ENCODE data around the gene TMEM184A. TPM values are rescaled to one million over a fixed set of nuclear protein-coding genes. Genes with fewer than 3 reads are reported as not detected.

The TMEM184A gene
- total and polyA plus RNA-seq, 10 of the 15 experiments (the other 5 are each of a cell fraction or from before 2014, with no cell fraction given): 0.04 to 0.15 TPM; not detected in 8

- Histone ChIP-seq H3K9me3 (replicated peaks; ENCODE audit: control insufficient read depth, insufficient read depth, low read length) (no peaks in the 10 kb centered on the region), H3K27ac (ENCODE audit: control insufficient read depth, insufficient read depth) (peak overlapping the region; percentile 33), H2AFZ (ENCODE audit: control insufficient read depth, low read depth, low read length) (no peak overlapping the region; the same call in 1 of the 2 replicates), H3K9ac (ENCODE audit: control insufficient read depth, insufficient read depth, low read length) (peak overlapping the region; percentile 55), H3K4me2 (ENCODE audit: control insufficient read depth, insufficient read depth) (peak overlapping the region; percentile 96), H3K4me3 (peak overlapping the region; percentile 63), H3K27me3 (replicated peaks in 1 of 2; ENCODE audit: control insufficient read depth in 2 of 2, insufficient read depth in 2 of 2, low read length in 1 of 2) (no peaks in the 10 kb centered on the region), H3K36me3 (ENCODE audit: control insufficient read depth in 2 of 2, insufficient read depth in 2 of 2, low read length in 1 of 2) (peaks cover 0 to 2% of the 10 kb centered on the region in 2 experiments; a peak in 2 of 4 replicates), H3K79me2 (ENCODE audit: control insufficient read depth, insufficient read depth, low read length) (peaks cover 40% of the 10 kb centered on the region), H3K4me1 (ENCODE audit: control insufficient read depth, insufficient read depth, low read length) (peaks cover 13% of the 10 kb centered on the region), H4K20me1 (ENCODE audit: control insufficient read depth, insufficient read depth) (peaks cover 7% of the 10 kb centered on the region; the same call in 1 of the 2 replicates)
- SMC1A ChIA-PET (ENCODE audit: uncharacterized antibody, unreplicated experiment): no interaction called here
- in situ Hi-C loops (cut with MboI) (no loop called here), intact Hi-C loops (cut with micrococcal nuclease; ENCODE audit: unreplicated experiment) (loop anchor here (2.0 kb wide), 1 partner anchor 28 kb away; the partner anchor contains the start of gene INTS1)
- peak; percentile 62 for ATAC-seq
- RAD21 ChIA-PET (ENCODE audit: unreplicated experiment): no interaction called here
- peak; percentile 56 for FAIRE-seq
- TSS peak; percentile 53 for BruUV-seq (replicated peaks)
- CTCF ChIA-PET: interaction anchor here (3.0 kb wide), 1 partner anchor 27 kb away, joined by 9 read pairs; no protein-coding TSS in a partner anchor
- POLR2A ChIA-PET: interaction anchor here (1.4 kb wide), 1 partner anchor 27 kb away, joined by 5 read pairs; no protein-coding TSS in a partner anchor
- DNase-seq (ENCODE audit: low read depth, low spot score): no peak
- WGBS (ENCODE audit: insufficient coverage, insufficient replicate concordance, low lambda C conversion rate, missing lambda C conversion rate): 5% methylated on average over 32 of the region's 36 CpGs
- TF ChIP-seq ZBTB4 (CRISPR knock-in tag; IDR thresholded peaks at IDR 0.05) (no peak), IKZF1 (conservative IDR thresholded peaks at IDR 0.05) (no peak), PBX3 (IDR thresholded peaks at IDR 0.05; ENCODE audit: insufficient replicate concordance, low read depth, low read length) (no peak), SUPT20H (IDR thresholded peaks at IDR 0.05; ENCODE audit: borderline replicate concordance, control insufficient read depth, low read depth, low read length) (no peak), CBX5 (IDR thresholded peaks at IDR 0.05; ENCODE audit: low read depth) (no peak), TBL1XR1 (IDR thresholded peaks at IDR 0.05; ENCODE audit: low read depth, low read length) (no peak), ESRRA (IDR thresholded peaks at IDR 0.05; ENCODE audit: low read length) (no peak), TARDBP (IDR thresholded peaks at IDR 0.05; ENCODE audit: borderline replicate concordance) (no peak), CREB1 (IDR thresholded peaks at IDR 0.05; ENCODE audit: low read depth) (0 out of 2 replicates have a peak, but pooled peaks have one; percentile 16), TCF12 (IDR thresholded peaks at IDR 0.05; ENCODE audit: low read depth, low read length) (0 out of 2 replicates have a peak, but pooled peaks have one; percentile 32), STAT3 (IDR thresholded peaks at IDR 0.05; ENCODE audit: low read depth, low read length) (no peak), SMC3 (IDR thresholded peaks at IDR 0.05; ENCODE audit: borderline replicate concordance, low read length) (no peak), EZH2 (IDR thresholded peaks at IDR 0.05; ENCODE audit: borderline replicate concordance, control insufficient read depth, low read depth, low read length) (no peak), PML (IDR thresholded peaks at IDR 0.05; ENCODE audit: low read length) (no peak), WRNIP1 (IDR thresholded peaks at IDR 0.05; ENCODE audit: borderline replicate concordance, low read depth, low read length) (no peak), MEF2A (IDR thresholded peaks at IDR 0.05; ENCODE audit: insufficient read depth, low read depth, low read length) (no peak), RBBP5 (conservative IDR thresholded peaks at IDR 0.05) (no peak), ZNF217 (IDR thresholded peaks at IDR 0.05) (no peak), ETV6 (conservative IDR thresholded peaks at IDR 0.05 in 1 of 2, IDR thresholded peaks at IDR 0.05 in 1 of 2; ENCODE audit: borderline replicate concordance in 1 of 2, low read depth in 1 of 2) (no peak)
These were observed 23.4 kb downstream of the TMEM184A start for GRCh38 chr7:1532456-1533254.

Data from GM12878 (cell line).